Breast epithelium (tissue), 3 donors: ENCODE data around the gene HSD11B2.

Experiments used
- CTCF ChIP-seq, 3 donors: fragments of 450-650 bp; IDR thresholded peaks; one replicate each; pipeline ENCODE4 v1.5.1; 2016 to 2017; ENCODE audit warnings: antibody characterized with exemption in 3 of 3, mild to moderate bottlenecking in 3 of 3, moderate library complexity in 3 of 3
- POLR2A ChIP-seq: fragments of 450-650 bp; IDR thresholded peaks from one replicate; pipeline ENCODE4 v1.6.1; 2016; ENCODE audit warnings: antibody characterized with exemption, mild to moderate bottlenecking, moderate library complexity
- POLR2AphosphoS5 ChIP-seq, 3 donors: sonication (generic); formaldehyde crosslinking; IDR thresholded peaks; one replicate each; pipeline ENCODE4 v1.6.1; 2017; ENCODE audit warnings: antibody characterized with exemption in 3 of 3

DNA sequence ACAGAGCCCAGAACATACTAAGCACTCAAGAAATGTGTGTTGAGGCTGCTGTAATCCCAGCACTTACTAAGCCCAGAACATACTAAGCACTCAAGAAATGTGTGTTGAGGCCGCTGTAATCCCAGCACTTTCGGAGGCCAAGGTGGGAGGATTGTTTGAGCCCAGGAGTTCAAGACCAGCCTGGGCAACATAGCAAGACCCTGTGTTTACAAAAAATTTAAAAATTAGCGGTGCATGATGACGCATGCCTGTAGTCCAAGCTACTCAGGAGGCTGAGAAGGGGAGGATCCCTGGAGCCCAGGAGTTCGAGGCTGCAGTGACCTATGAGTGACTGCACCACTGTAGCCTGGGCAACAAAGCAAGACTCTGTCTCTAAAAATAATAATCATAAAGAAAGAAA lies 7.9 kb upstream of the HSD11B2 start:
- TF ChIP-seq CTCF (IDR thresholded peaks at IDR 0.05) (no peak), POLR2A (no peak), POLR2AphosphoS5 (IDR thresholded peaks at IDR 0.05) (no peak)
